IMR-90 (cell line): ENCODE measurements around the gene ITIH2. TPM values are rescaled to one million over a fixed set of nuclear protein-coding genes. Genes with fewer than 3 reads are reported as not detected.

Source experiments
- ATAC-seq: fragments of 200-7000 bp; cut with Tn5 transposase; 2 replicates; pipeline ENCODE4 v1.9.1; 2020; ENCODE audit warnings: low read depth, mild to moderate bottlenecking, moderate library complexity
- BruUV-seq: library from RNA; stranded (reverse); fragments of 400-500 nt; replicated peaks from 2 replicates; lab custom pipeline; 2021; lab: Mats Ljungman, UMichigan
- CTCF ChIA-PET: fragments of 300-600 bp; formaldehyde crosslinking; extraction: SDS; loops from one replicate; lab custom pipeline; 2021; ENCODE audit warnings: antibody characterized with exemption; lab: Yijun Ruan, JAX
- POLR2A ChIA-PET: fragments of 300-600 bp; sonication (Branson Sonifier 250); formaldehyde crosslinking; loops from one replicate; lab custom pipeline; 2022; ENCODE audit warnings: antibody characterized with exemption; ENCODE audit not compliant: unreplicated experiment; lab: Charles Lee
- DNase-seq: peaks from one replicate; pipeline ENCODE4 v3.0.0; 2013
- H2AFZ ChIP-seq: replicated peaks from 2 replicates; pipeline ENCODE3; 2013; ENCODE audit warnings: low read length, mild to moderate bottlenecking; ENCODE audit not compliant: poor library complexity
- H2AK5ac ChIP-seq: 2 replicates; pipeline ENCODE4 v1.6.1; 2013; ENCODE audit warnings: low read depth, low read length, inconsistent platforms
- H2AK9ac ChIP-seq: replicated peaks from 2 replicates; pipeline ENCODE3; 2013; ENCODE audit warnings: mild to moderate bottlenecking, low read depth, low read length, moderate library complexity; ENCODE audit not compliant: poor library complexity
- H2BK120ac ChIP-seq: 2 replicates; pipeline ENCODE4 v1.6.1; 2013; ENCODE audit warnings: low read depth, low read length, inconsistent platforms
- H2BK15ac ChIP-seq: 3 replicates; pipeline ENCODE4 v1.6.1; 2013; ENCODE audit warnings: low read depth, low read length, inconsistent platforms
- H2BK20ac ChIP-seq: 2 replicates; pipeline ENCODE4 v1.6.1; 2013; ENCODE audit warnings: low read depth, mild to moderate bottlenecking, inconsistent platforms, low read length, moderate library complexity
- H2BK5ac ChIP-seq: 2 replicates; pipeline ENCODE4 v1.6.1; 2013; ENCODE audit warnings: mild to moderate bottlenecking, low read depth, low read length, inconsistent platforms; ENCODE audit not compliant: poor library complexity, severe bottlenecking
- H3K14ac ChIP-seq: replicated peaks from 2 replicates; pipeline ENCODE4 v1.6.1; 2013; ENCODE audit warnings: low read depth, low read length, inconsistent platforms
- H3K18ac ChIP-seq: 2 replicates; pipeline ENCODE4 v1.6.1; 2013; ENCODE audit warnings: low read depth, low read length, control low read depth
- H3K23ac ChIP-seq: 2 replicates; pipeline ENCODE4 v1.6.1; 2013; ENCODE audit warnings: low read depth, low read length, inconsistent platforms
- H3K27ac ChIP-seq: 2 replicates; pipeline ENCODE4 v1.5.1; 2013; ENCODE audit warnings: mild to moderate bottlenecking, control low read depth, low read length; ENCODE audit not compliant: insufficient read depth
- H3K27me3 ChIP-seq: 2 replicates; pipeline ENCODE4 v1.6.1; 2013; ENCODE audit warnings: low read length; ENCODE audit not compliant: control insufficient read depth, insufficient read depth
- H3K36me3 ChIP-seq: 2 replicates; pipeline ENCODE4 v1.6.1; 2013; ENCODE audit warnings: low read length, mixed read lengths; ENCODE audit not compliant: control insufficient read depth, insufficient read depth
- H3K4ac ChIP-seq: 2 replicates; pipeline ENCODE4 v1.6.1; 2013; ENCODE audit warnings: low read depth, low read length, inconsistent platforms
- H3K4me1 ChIP-seq: 2 replicates; pipeline ENCODE4 v1.6.1; 2013; ENCODE audit warnings: low read length, mixed read lengths; ENCODE audit not compliant: control insufficient read depth, insufficient read depth
- H3K4me2 ChIP-seq: 2 replicates; pipeline ENCODE4 v1.6.1; 2013; ENCODE audit warnings: low read depth, mild to moderate bottlenecking, control low read depth, low read length, moderate library complexity
- H3K4me3 ChIP-seq: 2 replicates; pipeline ENCODE4 v1.5.1; 2013; ENCODE audit warnings: low read depth, mild to moderate bottlenecking, control low read depth, low read length, moderate library complexity; ENCODE audit not compliant: insufficient read depth
- H3K56ac ChIP-seq: 2 replicates; pipeline ENCODE4 v1.6.1; 2013; ENCODE audit warnings: low read length, inconsistent platforms; ENCODE audit not compliant: insufficient read depth; ENCODE audit errors: extremely low read depth
- H3K79me1 ChIP-seq, 2 experiments: 2 replicates each; pipeline ENCODE4 v1.6.1; 2013; ENCODE audit warnings: low read length in 2 of 2, inconsistent platforms in 1 of 2, low read depth in 1 of 2
- H3K9ac ChIP-seq: 2 replicates; pipeline ENCODE4 v1.6.1; 2013; ENCODE audit warnings: low read depth, low read length, control low read depth
- H3K9me1 ChIP-seq: 2 replicates; pipeline ENCODE4 v1.6.1; 2013; ENCODE audit warnings: low read length, inconsistent platforms; ENCODE audit not compliant: insufficient read depth
- H3K9me3 ChIP-seq: 2 replicates; pipeline ENCODE4 v1.6.1; 2013; ENCODE audit warnings: low read length; ENCODE audit not compliant: control insufficient read depth, insufficient read depth
- H4K20me1 ChIP-seq: 2 replicates; pipeline ENCODE4 v1.6.1; 2013; ENCODE audit warnings: low read length, inconsistent platforms; ENCODE audit not compliant: insufficient read depth
- H4K5ac ChIP-seq: 2 replicates; pipeline ENCODE4 v1.6.1; 2013; ENCODE audit warnings: mild to moderate bottlenecking, low read depth, low read length, control low read depth
- H4K8ac ChIP-seq, 2 experiments: 2 replicates each; pipeline ENCODE4 v1.6.1; 2013; ENCODE audit warnings: low read depth in 2 of 2, low read length in 2 of 2, control low read depth in 1 of 2, inconsistent platforms in 1 of 2
- H4K91ac ChIP-seq: 2 replicates; pipeline ENCODE4 v1.6.1; 2013; ENCODE audit warnings: low read depth, low read length, inconsistent platforms; ENCODE audit not compliant: insufficient read depth
- BHLHE40 ChIP-seq: fragments of 150-350 bp; IDR thresholded peaks from 2 replicates; pipeline ENCODE4 v1.6.1; 2016; ENCODE audit warnings: mild to moderate bottlenecking, low read depth, low read length
- CEBPB ChIP-seq: IDR thresholded peaks from 2 replicates; pipeline ENCODE4 v1.6.1; 2012; ENCODE audit warnings: low read depth, low read length, improper control_type of control experiment
- CHD1 ChIP-seq: IDR thresholded peaks from 2 replicates; pipeline ENCODE4 v1.6.1; 2012; ENCODE audit warnings: low read depth, low read length, improper control_type of control experiment
- FOS ChIP-seq: fragments of 150-350 bp; IDR thresholded peaks from 2 replicates; pipeline ENCODE4 v1.6.1; 2016; ENCODE audit warnings: low read depth, low read length
- MAFK ChIP-seq: IDR thresholded peaks from 2 replicates; pipeline ENCODE4 v1.6.1; 2012; ENCODE audit warnings: low read depth, low read length, improper control_type of control experiment
- MAZ ChIP-seq: IDR thresholded peaks from 2 replicates; pipeline ENCODE4 v1.6.1; 2012; ENCODE audit warnings: low read depth, mild to moderate bottlenecking, low read length, improper control_type of control experiment, moderate library complexity, borderline replicate concordance
- MXI1 ChIP-seq: IDR thresholded peaks from 2 replicates; pipeline ENCODE4 v1.6.1; 2012; ENCODE audit warnings: low read depth, mild to moderate bottlenecking, low read length, moderate library complexity, borderline replicate concordance
- NFE2L2 ChIP-seq: fragments of 150-350 bp; IDR thresholded peaks from 2 replicates; pipeline ENCODE4 v1.6.1; 2016; ENCODE audit warnings: low read depth, mild to moderate bottlenecking, low read length
- POLR2A ChIP-seq: IDR thresholded peaks from 2 replicates; pipeline ENCODE4 v1.6.1; 2012; ENCODE audit warnings: mild to moderate bottlenecking, low read depth, low read length
- RAD21 ChIP-seq: IDR thresholded peaks from 2 replicates; pipeline ENCODE4 v1.6.1; 2012; ENCODE audit warnings: low read length, improper control_type of control experiment
- RCOR1 ChIP-seq: IDR thresholded peaks from 2 replicates; pipeline ENCODE4 v1.6.1; 2012; ENCODE audit warnings: mild to moderate bottlenecking, low read length, improper control_type of control experiment; ENCODE audit not compliant: insufficient replicate concordance
- RFX5 ChIP-seq: IDR thresholded peaks from 2 replicates; pipeline ENCODE4 v1.8.0; 2012; ENCODE audit warnings: low read depth, mild to moderate bottlenecking, low read length, moderate library complexity
- SMC3 ChIP-seq: fragments of 150-350 bp; IDR thresholded peaks from 2 replicates; pipeline ENCODE4 v1.6.1; 2016; ENCODE audit warnings: low read depth, mild to moderate bottlenecking, antibody characterized with exemption, low read length, moderate library complexity
- WGBS, 2 experiments: methylation state at CpG; one replicate each; pipeline versions ENCODE4 v1.1.5 to v1.1.7; 2013; ENCODE audit warnings: missing lambda C conversion rate in 2 of 2; ENCODE audit not compliant: insufficient read length in 1 of 2; ENCODE audit errors: extremely low coverage in 2 of 2; 5-methylcytosine and 5-hydroxymethylcytosine counted together
- dilution Hi-C: fragments of 300-500 bp; cut with HindIII; formaldehyde crosslinking; loops from one replicate; pipeline ENCODE4 v1.14.3; 2018; ENCODE audit warnings: low sequenced_read_pairs; ENCODE audit not compliant: unreplicated experiment
- in situ Hi-C: fragments of 300-500 bp; cut with MboI; formaldehyde crosslinking; loops from 3 replicates; pipeline ENCODE4 v1.14.3; 2019; ENCODE audit warnings: low sequenced_read_pairs, inconsistent platforms, mixed read lengths
- intact Hi-C: fragments of 100-400 bp; cut with micrococcal nuclease; formaldehyde crosslinking; loops from 2 replicates; pipeline ENCODE4 v1.10.0; 2022
- polyA plus RNA-seq, 3 experiments: library from polyadenylated mRNA; depleted of rRNA; stranded (reverse); fragments of >200 nt; gene quantifications; 2 replicates each; pipeline ENCODE4 v1.2.3, GENCODE V29; 2012; ENCODE audit warnings: low replicate concordance in 1 of 3
- total RNA-seq: library from RNA; depleted of rRNA; stranded (reverse); fragments of >200 nt; gene quantifications from 2 replicates; pipeline ENCODE4 v1.2.3, GENCODE V29; 2012
- TF ChIP-seq, protein P1 (sequence below): fragments of 150-350 bp; IDR thresholded peaks from 2 replicates; pipeline ENCODE4 v1.6.1; 2017; ENCODE audit warnings: mild to moderate bottlenecking, antibody characterized with exemption, low read length, low read depth
- TF ChIP-seq, protein P2 (sequence below): conservative IDR thresholded peaks from 2 replicates; pipeline ENCODE4 v1.5.1; 2012; ENCODE audit warnings: mild to moderate bottlenecking, low read depth, low read length, improper control_type of control experiment

Gene ITIH2
- total and polyA plus RNA-seq, 2 of the 4 experiments (the other 2 are of a cell fraction), result not detected

DNA sequence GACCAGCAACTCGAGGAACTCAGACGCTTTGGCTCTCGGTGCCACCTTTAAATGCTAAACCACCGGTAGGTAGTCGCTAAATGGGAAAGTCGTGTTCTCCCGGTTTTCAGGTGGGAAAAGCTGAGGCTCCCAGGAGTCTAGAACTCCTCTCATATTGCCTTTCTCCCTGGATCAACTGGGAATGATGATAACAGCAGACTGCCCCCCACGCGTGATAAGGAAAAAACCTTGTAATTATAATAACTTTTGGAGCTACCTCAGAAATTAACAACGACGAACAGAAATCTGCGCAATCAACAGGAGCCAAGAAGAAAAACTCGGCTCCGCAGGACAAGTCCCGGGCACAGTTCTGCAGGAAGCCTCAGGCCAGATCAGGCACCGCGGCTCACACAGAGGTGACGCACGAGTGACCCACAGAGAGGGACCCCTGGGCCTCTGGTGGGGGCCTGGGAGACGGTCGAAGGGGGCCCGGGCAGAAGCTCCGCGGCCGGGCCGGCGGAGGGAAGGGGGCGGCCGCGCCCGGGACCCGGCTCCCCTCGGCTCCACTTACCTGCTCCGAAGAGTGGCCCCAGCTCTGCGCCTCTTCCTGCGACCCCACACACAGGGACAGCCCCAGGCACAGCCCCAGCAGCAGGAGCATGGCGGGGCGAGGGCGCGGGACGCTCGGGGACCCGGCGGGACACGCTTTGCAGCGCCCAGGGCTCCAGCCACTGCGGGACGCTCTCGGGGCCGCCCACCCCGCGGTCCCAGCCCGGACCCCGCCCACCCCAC is 36.7 kb upstream of the ITIH2 start, which contains the start of gene ITIH5:
Gene ITIH5 (minus strand): TSS at position 714 of the 771 bp plus-strand sequence. CDS start 74 bp downstream, at position 640.
- H2AK9ac ChIP-seq, result peak within 1 kb of the TSS; percentile 55
- H3K56ac ChIP-seq, result no peak within 1 kb of the TSS
- no peaks in the 10 kb centered on the region for H3K9me1 ChIP-seq
- ATAC-seq (peak; percentile 21; the same call in 1 of the 2 replicates), DNase-seq (no peak)
- peak within 1 kb of the TSS; percentile 33 for H2AFZ ChIP-seq
- H3K9ac ChIP-seq, result no peak within 1 kb of the TSS
- H3K4me3 ChIP-seq, result peak within 1 kb of the TSS; percentile 36; the same call in 1 of the 2 replicates
- no TSS peak for BruUV-seq
- no peak within 1 kb of the TSS for H2AK5ac ChIP-seq
- no peak within 1 kb of the TSS for H4K8ac ChIP-seq
- H3K4me2 ChIP-seq, result peak within 1 kb of the TSS; percentile 46; the same call in 1 of the 2 replicates
- H4K20me1 ChIP-seq, result no peaks in the 10 kb centered on the region
- WGBS, 2 experiments, result 1% methylated on average over 15 of the region's 54 CpGs; no CpG with 5 or more reads in 1 of the 2 experiments
- intact Hi-C loops (no loop called here), dilution Hi-C loops (no loop called here), in situ Hi-C loops (no loop called here)
- H3K23ac ChIP-seq, result no peak within 1 kb of the TSS
- peaks cover 25% of the 10 kb centered on the region for H3K27me3 ChIP-seq
- ChIA-PET CTCF (interaction anchor here (0.6 to 0.7 kb wide), 2 partner anchors 195 to 413 kb away, joined by 3 to 4 read pairs; no protein-coding TSS in a partner anchor), POLR2A (no interaction called here)
- no peak within 1 kb of the TSS for H2BK15ac ChIP-seq
- H2BK20ac ChIP-seq, result no peak within 1 kb of the TSS
- H3K4me1 ChIP-seq, result no peaks in the 10 kb centered on the region; the same call in 1 of the 2 replicates
- H3K79me1 ChIP-seq, result no peaks in the 10 kb centered on the region
- H4K91ac ChIP-seq, result no peak within 1 kb of the TSS
- H2BK120ac ChIP-seq, result no peak within 1 kb of the TSS
- H3K36me3 ChIP-seq, result no peaks in the 10 kb centered on the region
- no peak within 1 kb of the TSS for H4K5ac ChIP-seq
- H3K14ac ChIP-seq, result no peak within 1 kb of the TSS
- no peak within 1 kb of the TSS for H3K27ac ChIP-seq
- H3K4ac ChIP-seq, result no peak within 1 kb of the TSS
- no peaks in the 10 kb centered on the region for H3K9me3 ChIP-seq
- no peak within 1 kb of the TSS for H2BK5ac ChIP-seq
- H3K18ac ChIP-seq, result no peak within 1 kb of the TSS
- TF ChIP-seq NFE2L2 (no peak), CEBPB (no peak), MXI1 (no peak), RFX5 (no peak), SMC3 (no peak), MAZ (no peak), RAD21 (no peak), CHD1 (no peak), BHLHE40 (no peak), POLR2A (no peak), FOS (no peak), RCOR1 (no peak), MAFK (no peak)
- TF ChIP-seq, protein P1, sequence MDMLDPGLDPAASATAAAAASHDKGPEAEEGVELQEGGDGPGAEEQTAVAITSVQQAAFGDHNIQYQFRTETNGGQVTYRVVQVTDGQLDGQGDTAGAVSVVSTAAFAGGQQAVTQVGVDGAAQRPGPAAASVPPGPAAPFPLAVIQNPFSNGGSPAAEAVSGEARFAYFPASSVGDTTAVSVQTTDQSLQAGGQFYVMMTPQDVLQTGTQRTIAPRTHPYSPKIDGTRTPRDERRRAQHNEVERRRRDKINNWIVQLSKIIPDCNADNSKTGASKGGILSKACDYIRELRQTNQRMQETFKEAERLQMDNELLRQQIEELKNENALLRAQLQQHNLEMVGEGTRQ, result no peak
- TF ChIP-seq, protein P2, sequence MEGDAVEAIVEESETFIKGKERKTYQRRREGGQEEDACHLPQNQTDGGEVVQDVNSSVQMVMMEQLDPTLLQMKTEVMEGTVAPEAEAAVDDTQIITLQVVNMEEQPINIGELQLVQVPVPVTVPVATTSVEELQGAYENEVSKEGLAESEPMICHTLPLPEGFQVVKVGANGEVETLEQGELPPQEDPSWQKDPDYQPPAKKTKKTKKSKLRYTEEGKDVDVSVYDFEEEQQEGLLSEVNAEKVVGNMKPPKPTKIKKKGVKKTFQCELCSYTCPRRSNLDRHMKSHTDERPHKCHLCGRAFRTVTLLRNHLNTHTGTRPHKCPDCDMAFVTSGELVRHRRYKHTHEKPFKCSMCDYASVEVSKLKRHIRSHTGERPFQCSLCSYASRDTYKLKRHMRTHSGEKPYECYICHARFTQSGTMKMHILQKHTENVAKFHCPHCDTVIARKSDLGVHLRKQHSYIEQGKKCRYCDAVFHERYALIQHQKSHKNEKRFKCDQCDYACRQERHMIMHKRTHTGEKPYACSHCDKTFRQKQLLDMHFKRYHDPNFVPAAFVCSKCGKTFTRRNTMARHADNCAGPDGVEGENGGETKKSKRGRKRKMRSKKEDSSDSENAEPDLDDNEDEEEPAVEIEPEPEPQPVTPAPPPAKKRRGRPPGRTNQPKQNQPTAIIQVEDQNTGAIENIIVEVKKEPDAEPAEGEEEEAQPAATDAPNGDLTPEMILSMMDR, result no peak
